PC-3 (cell line): Measurements from ENCODE around the gene PRAMEF8. TPM values are rescaled to one million over a fixed set of nuclear protein-coding genes. Genes with fewer than 3 reads are reported as not detected.

ENCODE experiments used
- total RNA-seq: library from RNA; depleted of rRNA; stranded (reverse); fragments of >200 nt; gene quantifications from 2 replicates; pipeline ENCODE4 v1.2.3, GENCODE V29; 2014; rRNA removed

Gene PRAMEF8
- total RNA-seq, 1 experiment from 2014 or later = not detected

Other genes with a start within 250 kb of the PRAMEF8 start
- not detected in 2 replicates for gene PRAMEF27, start 228.6 kb downstream of the PRAMEF8 start, total RNA-seq
- not detected in 2 replicates for gene HNRNPCL3, start 224.4 kb downstream of the PRAMEF8 start, total RNA-seq
- gene PRAMEF25, start 214.4 kb downstream of the PRAMEF8 start, total RNA-seq = not detected in 2 replicates
- not detected in 2 replicates for gene HNRNPCL2, start 168.3 kb downstream of the PRAMEF8 start, total RNA-seq
- gene PRAMEF26, start 129.1 kb downstream of the PRAMEF8 start, total RNA-seq = not detected in 2 replicates
- gene HNRNPCL4, start 119.5 kb downstream of the PRAMEF8 start, total RNA-seq = not detected in 2 replicates
- gene PRAMEF9, start 113.3 kb downstream of the PRAMEF8 start, total RNA-seq = not detected in 2 replicates
- gene PRAMEF13, start 83.7 kb downstream of the PRAMEF8 start, total RNA-seq = not detected in 2 replicates
- gene PRAMEF18, start 59.0 kb downstream of the PRAMEF8 start, total RNA-seq = not detected in 2 replicates
- gene PRAMEF5, start 30.9 kb downstream of the PRAMEF8 start, total RNA-seq = not detected in 2 replicates
- gene PRAMEF33, start 18.4 kb upstream of the PRAMEF8 start, total RNA-seq = not detected in 2 replicates
- not detected in 2 replicates for gene PRAMEF15, start 30.4 kb upstream of the PRAMEF8 start, total RNA-seq
- not detected in 2 replicates for gene PRAMEF14, start 62.0 kb upstream of the PRAMEF8 start, total RNA-seq
- gene PRAMEF19, start 86.8 kb upstream of the PRAMEF8 start, total RNA-seq = not detected in 2 replicates
- gene PRAMEF17, start 104.5 kb upstream of the PRAMEF8 start, total RNA-seq = not detected in 2 replicates
- not detected in 2 replicates for gene PRAMEF20, start 125.3 kb upstream of the PRAMEF8 start, total RNA-seq
- gene LRRC38, start 228.9 kb upstream of the PRAMEF8 start, total RNA-seq = 2.6 and 4.8 TPM in 2 replicates